Vagina (tissue), 2 donors: ENCODE data around the gene NXPH2. TPM values are rescaled to one million over a fixed set of nuclear protein-coding genes. Genes with fewer than 3 reads are reported as not detected.

Source experiments
- DNase-seq, 2 donors: peaks; one replicate each; pipeline ENCODE4 v3.0.0-alpha.2; 2017; ENCODE audit errors: extremely low spot score in 2 of 2
- H3K27ac ChIP-seq: fragments of 200-600 bp; sonication (generic); one replicate; pipeline ENCODE4 v1.5.1; 2019
- H3K27me3 ChIP-seq: fragments of 200-600 bp; sonication (generic); one replicate; pipeline ENCODE4 v1.5.1; 2019
- H3K36me3 ChIP-seq, 2 donors: fragments of 200-600 bp; sonication (generic); one replicate each; pipeline ENCODE4 v1.5.1; 2017 to 2019
- H3K4me1 ChIP-seq: fragments of 200-600 bp; sonication (generic); one replicate; pipeline ENCODE4 v1.5.1; 2019
- H3K4me3 ChIP-seq, 2 donors: fragments of 200-600 bp; sonication (generic); 1 replicate in 1 of 2; 2 replicates in 1 of 2; pipeline ENCODE4 v1.5.1; 2016 to 2019
- H3K9me3 ChIP-seq: fragments of 200-600 bp; sonication (generic); one replicate; pipeline ENCODE4 v1.5.1; 2019
- POLR2A ChIP-seq, 2 donors: fragments of 450-650 bp; IDR thresholded peaks; one replicate each; pipeline ENCODE4 v1.6.1; 2017; ENCODE audit warnings: antibody characterized with exemption in 2 of 2, mild to moderate bottlenecking in 2 of 2, moderate library complexity in 2 of 2
- POLR2AphosphoS5 ChIP-seq, 2 donors: sonication (generic); formaldehyde crosslinking; IDR thresholded peaks; one replicate each; pipeline ENCODE4 v1.9.0; 2017; ENCODE audit warnings: antibody characterized with exemption in 2 of 2, mild to moderate bottlenecking in 2 of 2, low read depth in 1 of 2; ENCODE audit not compliant: insufficient read depth in 1 of 2
- intact Hi-C: fragments of 100-400 bp; cut with DNase I; formaldehyde crosslinking; loops from one replicate; pipeline ENCODE4 v1.15.1; 2023
- total RNA-seq: library from RNA; depleted of rRNA; stranded (reverse); fragments of >200 nt; gene quantifications from one replicate; pipeline ENCODE4 v1.2.3, GENCODE V29; 2016
- TF ChIP-seq, protein P1 (sequence below), 3 experiments: fragments of 450-650 bp in 2 of 3; fragments of 200-600 bp in 1 of 3; sonication (generic) in 1 of 3; IDR thresholded peaks; one replicate each; pipeline ENCODE4 v1.5.1; 2017 to 2019; ENCODE audit warnings: antibody characterized with exemption in 3 of 3, mild to moderate bottlenecking in 2 of 3, moderate library complexity in 2 of 3

Gene NXPH2
- total RNA-seq, 1 donor from 2014 or later: not detected

DNA sequence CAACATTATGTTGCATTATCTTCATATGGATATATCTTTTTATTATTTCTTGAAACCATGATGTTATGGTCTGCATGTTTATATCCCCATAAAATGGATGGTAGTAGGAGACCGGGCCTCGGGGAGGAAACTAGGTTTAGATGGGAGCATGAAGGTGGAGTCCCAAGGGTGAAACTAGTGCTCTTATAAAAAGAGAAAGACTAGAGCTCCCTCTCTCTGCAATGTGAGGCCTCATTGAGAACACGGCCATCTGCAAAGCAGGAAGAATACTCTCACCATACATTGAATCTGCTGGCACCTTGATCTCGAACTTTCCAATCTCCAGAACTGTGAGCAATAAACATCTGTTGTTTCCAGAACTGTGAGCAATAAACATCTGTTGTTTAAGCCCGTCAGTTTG lies 64.0 kb downstream of the NXPH2 start:
- intact Hi-C loops: no loop called here
- H3K36me3 ChIP-seq: no peaks in the 10 kb centered on the region
- no peaks in the 10 kb centered on the region for H3K9me3 ChIP-seq
- no peak for DNase-seq
- H3K27me3 ChIP-seq: no peaks in the 10 kb centered on the region
- TF ChIP-seq, protein P1, sequence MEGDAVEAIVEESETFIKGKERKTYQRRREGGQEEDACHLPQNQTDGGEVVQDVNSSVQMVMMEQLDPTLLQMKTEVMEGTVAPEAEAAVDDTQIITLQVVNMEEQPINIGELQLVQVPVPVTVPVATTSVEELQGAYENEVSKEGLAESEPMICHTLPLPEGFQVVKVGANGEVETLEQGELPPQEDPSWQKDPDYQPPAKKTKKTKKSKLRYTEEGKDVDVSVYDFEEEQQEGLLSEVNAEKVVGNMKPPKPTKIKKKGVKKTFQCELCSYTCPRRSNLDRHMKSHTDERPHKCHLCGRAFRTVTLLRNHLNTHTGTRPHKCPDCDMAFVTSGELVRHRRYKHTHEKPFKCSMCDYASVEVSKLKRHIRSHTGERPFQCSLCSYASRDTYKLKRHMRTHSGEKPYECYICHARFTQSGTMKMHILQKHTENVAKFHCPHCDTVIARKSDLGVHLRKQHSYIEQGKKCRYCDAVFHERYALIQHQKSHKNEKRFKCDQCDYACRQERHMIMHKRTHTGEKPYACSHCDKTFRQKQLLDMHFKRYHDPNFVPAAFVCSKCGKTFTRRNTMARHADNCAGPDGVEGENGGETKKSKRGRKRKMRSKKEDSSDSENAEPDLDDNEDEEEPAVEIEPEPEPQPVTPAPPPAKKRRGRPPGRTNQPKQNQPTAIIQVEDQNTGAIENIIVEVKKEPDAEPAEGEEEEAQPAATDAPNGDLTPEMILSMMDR (IDR thresholded peaks at IDR 0.05): no peak
- no peaks in the 10 kb centered on the region for H3K4me1 ChIP-seq
- H3K27ac ChIP-seq: no peak overlapping the region
- H3K4me3 ChIP-seq: no peak overlapping the region

DNA sequence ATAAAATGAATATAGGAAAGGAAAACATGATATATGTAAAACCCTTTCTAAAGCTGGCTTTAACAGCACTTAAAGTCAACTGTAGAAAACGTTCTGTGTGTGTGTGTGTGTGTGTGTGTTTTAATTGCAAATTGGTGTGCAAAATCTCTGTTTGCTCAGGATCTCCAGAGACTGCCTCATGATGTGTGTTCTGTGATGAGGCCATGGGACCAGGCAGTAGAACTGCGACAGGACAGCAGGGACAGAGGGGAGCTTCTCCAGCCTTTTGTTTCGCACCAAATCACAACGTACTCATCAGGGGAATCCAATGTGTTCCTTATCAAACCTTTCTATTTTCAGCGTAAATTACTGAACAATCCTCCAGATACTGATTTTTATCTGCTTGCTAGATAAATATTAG lies 66.7 kb downstream of the NXPH2 start:
- no peak overlapping the region for H3K4me3 ChIP-seq
- no peaks in the 10 kb centered on the region for H3K9me3 ChIP-seq
- intact Hi-C loops: no loop called here
- peaks cover 6% of the 10 kb centered on the region for H3K4me1 ChIP-seq
- no peak overlapping the region for H3K27ac ChIP-seq
- no peaks in the 10 kb centered on the region for H3K36me3 ChIP-seq
- DNase-seq: no peak
- no peak for TF ChIP-seq POLR2A (IDR thresholded peaks at IDR 0.05)
- TF ChIP-seq, protein P1 (IDR thresholded peaks at IDR 0.05): no peak
- no peak for TF ChIP-seq POLR2AphosphoS5 (IDR thresholded peaks at IDR 0.05; ENCODE audit: insufficient read depth in 1 of 2, low read depth in 1 of 2)
- no peaks in the 10 kb centered on the region for H3K27me3 ChIP-seq

DNA sequence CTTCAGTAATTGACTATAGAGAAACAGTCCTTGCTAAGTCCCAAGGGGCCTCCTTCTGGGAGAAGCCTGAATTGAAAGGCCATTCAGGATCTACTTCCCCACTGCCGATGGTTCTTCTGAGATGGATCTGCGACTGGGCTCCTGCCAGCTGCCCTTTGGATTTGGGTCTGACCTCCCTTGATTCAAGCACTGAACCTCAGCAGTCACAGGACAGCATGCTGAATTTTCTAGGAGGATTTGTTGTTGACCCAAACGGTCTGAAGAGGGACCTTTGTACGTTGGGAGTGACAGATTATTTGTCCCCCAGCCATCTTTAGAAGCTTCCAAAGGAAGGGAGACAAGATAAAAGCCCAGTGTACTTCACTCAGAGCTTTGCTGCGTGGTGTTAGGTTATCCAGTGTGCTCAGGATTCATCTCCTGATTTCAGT lies 67.1 kb downstream of the NXPH2 start:
- no peak for TF ChIP-seq POLR2AphosphoS5 (IDR thresholded peaks at IDR 0.05; ENCODE audit: insufficient read depth in 1 of 2, low read depth in 1 of 2)
- TF ChIP-seq, protein P1 (IDR thresholded peaks at IDR 0.05): no peak
- no peak for TF ChIP-seq POLR2A (IDR thresholded peaks at IDR 0.05)
- Histone ChIP-seq H3K4me1 (peaks cover 6% of the 10 kb centered on the region), H3K27me3 (no peaks in the 10 kb centered on the region), H3K9me3 (no peaks in the 10 kb centered on the region), H3K4me3 (no peak overlapping the region), H3K27ac (no peak overlapping the region), H3K36me3 (no peaks in the 10 kb centered on the region)
- intact Hi-C loops: no loop called here
- DNase-seq: no peak

DNA sequence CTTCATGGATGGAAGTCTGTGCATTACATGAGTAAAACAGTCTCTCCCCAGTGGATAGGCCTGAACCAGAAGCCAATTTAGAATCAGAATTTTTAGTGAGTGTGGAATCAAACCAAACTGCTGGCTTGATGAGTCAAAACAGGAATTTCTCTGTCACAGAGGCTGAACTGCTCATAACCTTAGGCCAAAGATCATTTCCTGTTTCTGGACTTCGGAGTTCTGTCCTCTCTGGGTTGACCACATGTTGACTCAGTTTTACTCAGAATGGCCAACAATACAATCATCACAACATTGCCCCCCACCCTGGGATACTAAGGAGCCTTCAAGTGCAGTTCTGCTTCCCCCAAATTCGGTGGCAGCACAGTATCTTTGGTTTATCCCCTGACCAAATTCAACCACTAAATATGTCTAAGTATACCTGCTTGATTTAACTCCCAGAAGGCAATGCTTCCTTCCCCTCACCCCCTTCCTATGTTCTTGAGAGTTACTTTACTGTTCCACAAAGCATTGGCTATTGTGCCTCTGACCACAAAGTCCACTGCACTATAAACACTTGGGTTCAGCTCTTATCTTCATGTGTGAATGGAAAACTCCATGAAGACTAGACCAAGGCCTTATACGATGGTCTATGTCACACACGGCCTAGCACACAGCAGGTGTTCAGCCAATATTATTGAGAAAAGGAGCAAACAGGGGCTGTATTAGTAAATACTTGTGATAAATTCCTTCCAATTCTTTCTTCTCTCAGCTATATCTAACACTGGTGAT lies 67.8 kb downstream of the NXPH2 start:
- intact Hi-C loops: no loop called here
- Histone ChIP-seq H3K36me3 (no peaks in the 10 kb centered on the region), H3K27me3 (no peaks in the 10 kb centered on the region), H3K27ac (no peak overlapping the region), H3K4me3 (no peak overlapping the region), H3K9me3 (no peaks in the 10 kb centered on the region), H3K4me1 (peaks cover 6% of the 10 kb centered on the region)
- no peak for DNase-seq
- TF ChIP-seq POLR2A (IDR thresholded peaks at IDR 0.05): no peak
- TF ChIP-seq POLR2AphosphoS5 (IDR thresholded peaks at IDR 0.05; ENCODE audit: insufficient read depth in 1 of 2, low read depth in 1 of 2): no peak
- TF ChIP-seq, protein P1 (IDR thresholded peaks at IDR 0.05): no peak

DNA sequence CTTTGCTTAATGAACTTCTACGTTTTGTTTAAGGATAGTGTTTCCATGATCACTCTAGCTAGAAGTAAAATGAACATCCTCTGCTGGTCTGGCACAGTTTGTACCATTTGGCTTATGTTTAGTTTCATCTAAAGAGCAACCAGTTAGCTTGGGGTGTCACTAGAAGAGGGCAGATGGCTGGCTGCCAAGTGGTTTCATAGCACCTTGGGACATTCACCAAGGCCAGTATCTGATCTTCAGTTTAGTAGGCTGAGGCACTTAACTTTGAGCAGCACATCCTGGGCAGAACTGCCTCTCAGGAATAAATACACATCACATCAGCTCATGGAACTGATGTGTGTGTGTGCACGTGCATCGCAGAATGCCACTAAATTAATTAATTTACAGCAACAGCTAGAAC lies 68.4 kb downstream of the NXPH2 start:
- TF ChIP-seq POLR2A (IDR thresholded peaks at IDR 0.05) (no peak), POLR2AphosphoS5 (IDR thresholded peaks at IDR 0.05; ENCODE audit: insufficient read depth in 1 of 2, low read depth in 1 of 2) (no peak)
- TF ChIP-seq, protein P1 (IDR thresholded peaks at IDR 0.05): no peak
- Histone ChIP-seq H3K4me1 (peaks cover 6% of the 10 kb centered on the region), H3K4me3 (no peak overlapping the region), H3K9me3 (no peaks in the 10 kb centered on the region), H3K27me3 (no peaks in the 10 kb centered on the region), H3K36me3 (no peaks in the 10 kb centered on the region), H3K27ac (no peak overlapping the region)
- DNase-seq: no peak
- intact Hi-C loops: no loop called here
